NCI-H524 treated with DMSO at 0.1 percent for 48 hours (cell line): ENCODE measurements around the gene PCDHGA9.
"Not testable (repeated sequence)": the region's sequence is repeated elsewhere in the genome, so short reads cannot be mapped to it uniquely, and the experiment has no call there.

Experiments
- DNase-seq: peaks from one replicate; lab custom pipeline; 2025; lab: John Stamatoyannopoulos, UW

Gene PCDHGA9

GRCh38 chr5:141384471-141385267 is 17.9 kb upstream of the PCDHGA9 start:
- DNase-seq = no peak

GRCh38 chr5:141387557-141388311 is 14.8 kb upstream of the PCDHGA9 start, which contains the start of gene PCDHGB4:
PCDHGB4 (plus strand) TSS chr5:141387698; CDS start chr5:141387885, 187 bp downstream.
- DNase-seq = not testable (repeated sequence)

GRCh38 chr5:141388661-141389060 is 13.9 kb upstream of the PCDHGA9 start:
- DNase-seq = no peak

GRCh38 chr5:141389153-141390042 is 13.2 kb upstream of the PCDHGA9 start:
- DNase-seq = no peak

- no peak for DNase-seq
Measured at GRCh38 chr5:141392429-141393198, 10.0 kb upstream of the PCDHGA9 start, which contains the start of gene PCDHGA8. PCDHGA8 (plus strand) TSS chr5:141392633; CDS start chr5:141392814, 181 bp downstream.

- no peak for DNase-seq
Measured at GRCh38 chr5:141393267-141393666, 9.3 kb upstream of the PCDHGA9 start.

GRCh38 chr5:141394401-141395187 is 8.0 kb upstream of the PCDHGA9 start:
- not testable (repeated sequence) for DNase-seq

- not testable (repeated sequence) for DNase-seq
Measured at GRCh38 chr5:141397756-141398551, 4.6 kb upstream of the PCDHGA9 start, which contains the start of gene PCDHGB5. PCDHGB5 (plus strand) TSS chr5:141397947; CDS start chr5:141398128, 181 bp downstream.

GRCh38 chr5:141398608-141399007 is 4.0 kb upstream of the PCDHGA9 start:
- no peak for DNase-seq

- no peak for DNase-seq
Measured at GRCh38 chr5:141399555-141400258, 2.9 kb upstream of the PCDHGA9 start.

- no peak for DNase-seq
Measured at GRCh38 chr5:141403387-141403786, 809 bp downstream of the PCDHGA9 start.

- not testable (repeated sequence) for DNase-seq
Measured at GRCh38 chr5:141407790-141408505, 5.4 kb downstream of the PCDHGA9 start, which contains the start of gene PCDHGB6. PCDHGB6 (plus strand) TSS chr5:141408021; CDS start chr5:141408203, 182 bp downstream.

- DNase-seq = no peak
Measured at GRCh38 chr5:141409598-141410306, 7.2 kb downstream of the PCDHGA9 start.

- DNase-seq = no peak
Measured at GRCh38 chr5:141411575-141411974, 9.0 kb downstream of the PCDHGA9 start.

- no peak for DNase-seq
Measured at GRCh38 chr5:141412854-141413539, 10.4 kb downstream of the PCDHGA9 start, which contains the start of gene PCDHGA10. PCDHGA10 (plus strand) TSS chr5:141412987; CDS start chr5:141413176, 189 bp downstream.

GRCh38 chr5:141413540-141414069 is 11.0 kb downstream of the PCDHGA9 start:
- DNase-seq = no peak
